A549 (cell line): ENCODE measurements around the gene DSCAM.

Source experiments
- CHD2 ChIP-seq: fragments of 150-350 bp; IDR thresholded peaks from 2 replicates; pipeline ENCODE4 v1.6.1; 2014; ENCODE audit warnings: low read length; ENCODE audit not compliant: partially characterized antibody
- KDM1A ChIP-seq: fragments of 200-600 bp; sonication (generic); IDR thresholded peaks from 2 replicates; pipeline ENCODE4 v1.6.1; 2016; ENCODE audit warnings: low read depth, mild to moderate bottlenecking
- POLR2A ChIP-seq: IDR thresholded peaks from 2 replicates; pipeline ENCODE4 v1.6.1; 2012; ENCODE audit warnings: mild to moderate bottlenecking, low read length
- RAD21 ChIP-seq, 2 experiments: fragments of >200 bp in 1 of 2; sonication (Bioruptor Twin) in 1 of 2; formaldehyde crosslinking in 1 of 2; IDR thresholded peaks in 1 of 2; conservative IDR thresholded peaks in 1 of 2; 2 replicates in 1 of 2; 3 replicates in 1 of 2; pipeline ENCODE4 v1.6.1; 2012 to 2018; ENCODE audit warnings: inconsistent platforms in 1 of 2
- TF ChIP-seq, protein P1 (sequence below): fragments of >200 bp; sonication (Bioruptor Twin); formaldehyde crosslinking; IDR thresholded peaks from 3 replicates; pipeline ENCODE4 v1.5.1; 2016

DNA sequence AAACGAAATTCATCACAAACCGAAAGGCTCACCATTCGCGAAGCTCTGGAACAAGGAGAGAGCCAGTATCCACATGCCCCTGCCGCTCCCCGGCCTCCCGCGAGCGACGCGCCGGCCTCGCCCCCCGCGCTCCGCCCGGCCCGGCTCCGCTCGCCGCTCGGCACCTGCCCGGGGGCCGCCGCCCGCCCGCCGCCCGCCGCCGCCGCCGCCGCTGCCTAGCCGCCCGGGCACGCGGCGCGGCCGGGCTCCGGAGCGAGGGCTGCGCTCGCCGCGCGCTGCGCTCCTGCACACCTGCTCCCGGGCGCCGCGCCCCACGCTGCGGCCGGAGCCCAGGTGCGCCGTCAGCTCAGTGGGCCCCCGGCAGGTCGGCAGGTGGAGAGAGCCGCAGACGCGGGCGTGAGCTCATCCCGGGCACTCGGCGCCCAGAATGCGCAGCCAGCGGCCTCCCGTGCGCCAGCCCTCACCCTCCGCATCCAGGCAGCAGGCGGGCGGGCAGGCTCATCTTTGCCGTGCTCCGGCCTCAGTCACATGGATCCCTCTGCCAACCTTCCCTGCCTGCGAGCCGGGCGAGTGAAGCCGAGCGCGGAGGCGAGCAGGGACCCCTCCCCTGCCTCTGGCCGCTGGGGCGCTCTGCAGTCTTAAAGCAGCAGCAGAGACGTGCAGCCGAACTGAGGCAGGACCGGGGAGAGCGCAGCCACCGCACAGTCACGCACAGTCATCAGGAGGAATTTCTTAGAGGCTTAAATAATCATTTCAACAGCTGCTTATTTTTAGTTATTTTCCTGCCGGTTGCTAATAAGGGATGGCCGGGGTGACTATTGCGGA, at the start of gene DSCAM:
- TF ChIP-seq CHD2 (no peak), RAD21 (conservative IDR thresholded peaks at IDR 0.05 in 1 of 2, IDR thresholded peaks at IDR 0.05 in 1 of 2) (no peak), POLR2A (no peak), KDM1A (no peak)
- TF ChIP-seq, protein P1, sequence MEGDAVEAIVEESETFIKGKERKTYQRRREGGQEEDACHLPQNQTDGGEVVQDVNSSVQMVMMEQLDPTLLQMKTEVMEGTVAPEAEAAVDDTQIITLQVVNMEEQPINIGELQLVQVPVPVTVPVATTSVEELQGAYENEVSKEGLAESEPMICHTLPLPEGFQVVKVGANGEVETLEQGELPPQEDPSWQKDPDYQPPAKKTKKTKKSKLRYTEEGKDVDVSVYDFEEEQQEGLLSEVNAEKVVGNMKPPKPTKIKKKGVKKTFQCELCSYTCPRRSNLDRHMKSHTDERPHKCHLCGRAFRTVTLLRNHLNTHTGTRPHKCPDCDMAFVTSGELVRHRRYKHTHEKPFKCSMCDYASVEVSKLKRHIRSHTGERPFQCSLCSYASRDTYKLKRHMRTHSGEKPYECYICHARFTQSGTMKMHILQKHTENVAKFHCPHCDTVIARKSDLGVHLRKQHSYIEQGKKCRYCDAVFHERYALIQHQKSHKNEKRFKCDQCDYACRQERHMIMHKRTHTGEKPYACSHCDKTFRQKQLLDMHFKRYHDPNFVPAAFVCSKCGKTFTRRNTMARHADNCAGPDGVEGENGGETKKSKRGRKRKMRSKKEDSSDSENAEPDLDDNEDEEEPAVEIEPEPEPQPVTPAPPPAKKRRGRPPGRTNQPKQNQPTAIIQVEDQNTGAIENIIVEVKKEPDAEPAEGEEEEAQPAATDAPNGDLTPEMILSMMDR: no peak
